Muscle of leg (tissue), 11 donors: Measurements from ENCODE around the gene SLC29A1. TPM values are rescaled to one million over a fixed set of nuclear protein-coding genes. Genes with fewer than 3 reads are reported as not detected.
"Not testable (repeated sequence)": the region's sequence is repeated elsewhere in the genome, so short reads cannot be mapped to it uniquely, and the experiment has no call there.

ENCODE experiments used
- DNase-seq: peaks from one replicate; pipeline ENCODE4 v3.0.0; 2013
- H3K27ac ChIP-seq: one replicate; pipeline ENCODE4 v1.5.1; 2013; ENCODE audit warnings: mild to moderate bottlenecking, low read length, control low read depth
- H3K27me3 ChIP-seq: one replicate; pipeline ENCODE4 v1.6.1; 2013; ENCODE audit warnings: low read length; ENCODE audit not compliant: control insufficient read depth, insufficient read depth
- H3K36me3 ChIP-seq: one replicate; pipeline ENCODE4 v1.6.1; 2013; ENCODE audit warnings: low read length; ENCODE audit not compliant: control insufficient read depth, insufficient read depth
- H3K4me1 ChIP-seq: one replicate; pipeline ENCODE4 v1.6.1; 2013; ENCODE audit warnings: low read length; ENCODE audit not compliant: control insufficient read depth, insufficient read depth
- H3K4me3 ChIP-seq: one replicate; pipeline ENCODE4 v1.5.1; 2013; ENCODE audit warnings: low read length, control low read depth
- H3K9me3 ChIP-seq: replicated peaks from 2 replicates; pipeline ENCODE4 v1.6.1; 2013; ENCODE audit warnings: low read depth, low read length; ENCODE audit not compliant: control insufficient read depth
- WGBS: methylation state at CpG from one replicate; pipeline ENCODE4 v1.1.5; 2013; ENCODE audit warnings: missing lambda C conversion rate; ENCODE audit not compliant: insufficient coverage; 5-methylcytosine and 5-hydroxymethylcytosine counted together
- polyA plus RNA-seq, 8 donors: library from polyadenylated mRNA; unstranded; fragments of 120-200 nt; gene quantifications; one replicate each; pipeline versions ENCODE4 v1.2.1 to v1.2.3, GENCODE V29; 2013; ENCODE audit warnings: inconsistent platforms in 1 of 8, low replicate concordance in 1 of 8; ENCODE audit not compliant: insufficient read length in 8 of 8, insufficient read depth in 1 of 8
- total RNA-seq: library from RNA; stranded (reverse); fragments of 120-200 nt; gene quantifications from one replicate; pipeline ENCODE4 v1.2.4, GENCODE V29; 2013

The SLC29A1 gene
- total and polyA plus RNA-seq, 9 donors = 27.8 to 94.2 (median 67.5) TPM

GRCh38 chr6:44228031-44228430 is 4.6 kb downstream of the SLC29A1 start:
- Histone ChIP-seq H3K4me3 (no peak overlapping the region), H3K36me3 (peaks cover 55% of the 10 kb centered on the region), H3K27me3 (no peaks in the 10 kb centered on the region), H3K9me3 (no peaks in the 10 kb centered on the region), H3K27ac (no peak overlapping the region), H3K4me1 (peaks cover 59% of the 10 kb centered on the region)
- WGBS = 100% methylated on average over 1 of the region's 6 CpGs
- no peak for DNase-seq

- Histone ChIP-seq H3K27me3 (no peaks in the 10 kb centered on the region), H3K36me3 (peaks cover 57% of the 10 kb centered on the region), H3K27ac (no peak overlapping the region), H3K4me3 (no peak overlapping the region), H3K9me3 (no peaks in the 10 kb centered on the region), H3K4me1 (peaks cover 61% of the 10 kb centered on the region)
- 88% methylated on average over 3 of the region's 7 CpGs for WGBS
- DNase-seq = no peak
These were observed 5.0 kb downstream of the SLC29A1 start for GRCh38 chr6:44228433-44228832.

GRCh38 chr6:44228836-44229235 is 5.4 kb downstream of the SLC29A1 start:
- peaks cover 61% of the 10 kb centered on the region for H3K36me3 ChIP-seq
- no peaks in the 10 kb centered on the region for H3K27me3 ChIP-seq
- peaks cover 64% of the 10 kb centered on the region for H3K4me1 ChIP-seq
- H3K27ac ChIP-seq = no peak overlapping the region
- WGBS = 82% methylated on average over 4 of the region's 5 CpGs
- H3K4me3 ChIP-seq = no peak overlapping the region
- no peak for DNase-seq
- H3K9me3 ChIP-seq = no peaks in the 10 kb centered on the region

GRCh38 chr6:44229376-44230033 is 6.1 kb downstream of the SLC29A1 start:
- H3K4me1 ChIP-seq = peaks cover 64% of the 10 kb centered on the region
- 95% methylated on average over 11 of the region's 11 CpGs for WGBS
- no peak overlapping the region for H3K4me3 ChIP-seq
- DNase-seq = no peak
- no peaks in the 10 kb centered on the region for H3K9me3 ChIP-seq
- H3K27me3 ChIP-seq = no peaks in the 10 kb centered on the region
- H3K27ac ChIP-seq = no peak overlapping the region
- H3K36me3 ChIP-seq = peaks cover 64% of the 10 kb centered on the region

GRCh38 chr6:44230034-44230675 is 6.8 kb downstream of the SLC29A1 start:
- WGBS = 88% methylated on average over 1 of the region's 10 CpGs
- no peaks in the 10 kb centered on the region for H3K9me3 ChIP-seq
- no peak overlapping the region for H3K4me3 ChIP-seq
- no peak for DNase-seq
- peaks cover 64% of the 10 kb centered on the region for H3K4me1 ChIP-seq
- H3K27me3 ChIP-seq = no peaks in the 10 kb centered on the region
- no peak overlapping the region for H3K27ac ChIP-seq
- peaks cover 70% of the 10 kb centered on the region for H3K36me3 ChIP-seq

- H3K27ac ChIP-seq, DNase-seq, H3K9me3 ChIP-seq, H3K4me3 ChIP-seq, H3K27me3 ChIP-seq: not testable (repeated sequence)
- 100% methylated on average over 1 of the region's 9 CpGs for WGBS
- Histone ChIP-seq H3K4me1 (peaks cover 54% of the 10 kb centered on the region), H3K36me3 (peaks cover 78% of the 10 kb centered on the region)
These were observed 8.0 kb downstream of the SLC29A1 start for GRCh38 chr6:44231426-44231825.

GRCh38 chr6:44232676-44233566 is 9.5 kb downstream of the SLC29A1 start:
- Histone ChIP-seq H3K4me3 (no peak overlapping the region), H3K27me3 (no peaks in the 10 kb centered on the region), H3K9me3 (no peaks in the 10 kb centered on the region), H3K4me1 (peaks cover 49% of the 10 kb centered on the region), H3K27ac (no peak overlapping the region), H3K36me3 (peaks cover 72% of the 10 kb centered on the region)
- 90% methylated on average over 12 of the region's 16 CpGs for WGBS
- no peak for DNase-seq

- Histone ChIP-seq H3K36me3 (peaks cover 65% of the 10 kb centered on the region), H3K4me3 (no peak overlapping the region), H3K27me3 (no peaks in the 10 kb centered on the region), H3K27ac (peak overlapping the region; percentile 77), H3K9me3 (no peaks in the 10 kb centered on the region), H3K4me1 (peaks cover 45% of the 10 kb centered on the region)
- 53% methylated on average over 5 of the region's 14 CpGs for WGBS
- DNase-seq = no peak
These were observed 10.2 kb downstream of the SLC29A1 start for GRCh38 chr6:44233567-44234100.

GRCh38 chr6:44234101-44235025 is 11.0 kb downstream of the SLC29A1 start:
- H3K27me3 ChIP-seq = no peaks in the 10 kb centered on the region
- 5% methylated on average over 4 of the region's 5 CpGs for WGBS
- H3K9me3 ChIP-seq = no peaks in the 10 kb centered on the region
- H3K4me3 ChIP-seq = no peak overlapping the region
- DNase-seq = peak; percentile 86
- H3K36me3 ChIP-seq = peaks cover 58% of the 10 kb centered on the region
- H3K4me1 ChIP-seq = peaks cover 39% of the 10 kb centered on the region
- H3K27ac ChIP-seq = peak overlapping the region; percentile 77
